PC-3 (cell line): ENCODE results near the gene TIMM17B. TPM values are rescaled to one million over a fixed set of nuclear protein-coding genes. Genes with fewer than 3 reads are reported as not detected.

Experiments used
- ATAC-seq: fragments of 200-7000 bp; cut with Tn5 transposase; 2 replicates; pipeline ENCODE4 v1.9.1; 2020; ENCODE audit warnings: mild to moderate bottlenecking, moderate library complexity
- Bru-seq: library from RNA; stranded (reverse); fragments of 400-500 nt; gene quantifications from one replicate; lab custom pipeline; 2021; lab: Mats Ljungman, UMichigan
- BruChase-seq, 2 experiments: library from RNA; stranded (reverse); fragments of 400-500 nt; gene quantifications; one replicate each; lab custom pipeline; 2021; lab: Mats Ljungman, UMichigan
- BruUV-seq: library from RNA; stranded (reverse); fragments of 400-500 nt; replicated peaks from 2 replicates; lab custom pipeline; 2021; lab: Mats Ljungman, UMichigan
- CTCF ChIA-PET: fragments of 300-600 bp; sonication (Branson Sonifier 250); formaldehyde crosslinking; loops from one replicate; lab custom pipeline; 2022; ENCODE audit warnings: antibody characterized with exemption; lab: Charles Lee
- POLR2A ChIA-PET: fragments of 300-600 bp; sonication (Branson Sonifier 250); formaldehyde crosslinking; loops from one replicate; lab custom pipeline; 2022; ENCODE audit warnings: antibody characterized with exemption; ENCODE audit not compliant: unreplicated experiment; lab: Charles Lee
- DNase-seq: peaks from one replicate; pipeline ENCODE4 v3.0.0-alpha.2; 2015
- H2AFZ ChIP-seq: fragments of 300-600 bp; sonication (generic); 2 replicates; pipeline ENCODE4 v1.6.0; 2016; ENCODE audit warnings: antibody characterized with exemption, low read length
- H3F3A ChIP-seq: fragments of 300-600 bp; sonication (generic); one replicate; pipeline ENCODE4 v1.6.0; 2017; ENCODE audit warnings: antibody characterized with exemption, low read length, control low read depth, mild to moderate bottlenecking; ENCODE audit not compliant: unreplicated experiment
- H3K27ac ChIP-seq: fragments of 300-600 bp; sonication (generic); 2 replicates; pipeline ENCODE4 v1.5.1; 2016; ENCODE audit warnings: mild to moderate bottlenecking, low read length
- H3K27me3 ChIP-seq: fragments of 300-600 bp; sonication (generic); 2 replicates; pipeline ENCODE4 v1.6.1; 2016; ENCODE audit warnings: low read length, mixed read lengths
- H3K36me3 ChIP-seq: fragments of 300-600 bp; sonication (generic); 2 replicates; pipeline ENCODE4 v1.6.1; 2016; ENCODE audit warnings: low read depth, mixed run types, low read length, mixed read lengths
- H3K4me1 ChIP-seq: fragments of 300-600 bp; sonication (generic); 2 replicates; pipeline ENCODE4 v1.5.1; 2016; ENCODE audit warnings: low read length; ENCODE audit not compliant: insufficient read depth
- H3K4me2 ChIP-seq: fragments of 300-600 bp; sonication (generic); 2 replicates; pipeline ENCODE4 v1.6.0; 2016; ENCODE audit warnings: low read length
- H3K4me3 ChIP-seq: fragments of 300-600 bp; sonication (generic); 2 replicates; pipeline ENCODE4 v1.5.1; 2016; ENCODE audit warnings: mild to moderate bottlenecking, low read length, mixed read lengths
- H3K79me2 ChIP-seq: fragments of 300-600 bp; sonication (generic); 2 replicates; pipeline ENCODE4 v1.6.1; 2017; ENCODE audit warnings: low read length, mixed read lengths
- H3K9ac ChIP-seq: fragments of 300-600 bp; sonication (generic); 2 replicates; pipeline ENCODE4 v1.6.0; 2016; ENCODE audit warnings: mild to moderate bottlenecking, low read length
- H3K9me2 ChIP-seq: fragments of 300-600 bp; sonication (generic); replicated peaks from 2 replicates; pipeline ENCODE4 v1.6.1; 2016; ENCODE audit warnings: mixed run types, low read length, mixed read lengths
- H3K9me3 ChIP-seq: fragments of 300-600 bp; sonication (generic); 2 replicates; pipeline ENCODE4 v1.6.1; 2016; ENCODE audit warnings: low read length, mixed read lengths
- H4K20me1 ChIP-seq: fragments of 300-600 bp; sonication (generic); 2 replicates; pipeline ENCODE4 v1.6.1; 2016; ENCODE audit warnings: low read length, mixed read lengths
- EZH2 ChIP-seq: fragments of 300-600 bp; sonication (generic); IDR thresholded peaks from one replicate; pipeline ENCODE4 v1.6.1; 2017; ENCODE audit warnings: antibody characterized with exemption, mild to moderate bottlenecking, low read length; ENCODE audit not compliant: unreplicated experiment
- EZH2phosphoT487 ChIP-seq: fragments of 300-600 bp; sonication (generic); IDR thresholded peaks from 2 replicates; pipeline ENCODE4 v1.6.1; 2018; ENCODE audit warnings: mild to moderate bottlenecking, antibody characterized with exemption, low read length, borderline replicate concordance
- intact Hi-C: fragments of 100-400 bp; cut with micrococcal nuclease; formaldehyde crosslinking; loops from 2 replicates; pipeline ENCODE4 v1.9.0; 2023
- long read RNA-seq: library from polyadenylated mRNA; unstranded; transcript quantifications from one replicate; pipeline ENCODE4 v2.0.0, GENCODE V29; 2021; ENCODE audit not compliant: unreplicated experiment
- total RNA-seq: library from RNA; depleted of rRNA; stranded (reverse); fragments of >200 nt; gene quantifications from 2 replicates; pipeline ENCODE4 v1.2.3, GENCODE V29; 2014; rRNA removed
- TF ChIP-seq, protein P1 (sequence below): fragments of 300-600 bp; sonication (generic); conservative IDR thresholded peaks from 2 replicates; pipeline ENCODE4 v1.5.1; 2017; ENCODE audit warnings: antibody characterized with exemption, low read depth, mild to moderate bottlenecking, low read length

The TIMM17B gene
- total RNA-seq = 101 and 119 TPM in 2 replicates
- Bru-seq, nascent RNA = percentile 84 among the genes with signal in this experiment
- BruChase-seq, experiment 1, labeled RNA remaining after a 6-hour chase = percentile 85 among the genes with signal in this experiment
- percentile 82 among the genes with signal in this experiment for BruChase-seq, experiment 2, labeled RNA remaining after a 2-hour chase
- long read RNA-seq, transcript TIMM17B-204 (7 exons, 964 nt) = major isoform, 8 of 73 reads
- long read RNA-seq, partial matches to known transcripts = 61 of 73 reads
- long read RNA-seq, other reads (novel, unspliced or antisense) = 4 of 73 reads

DNA sequence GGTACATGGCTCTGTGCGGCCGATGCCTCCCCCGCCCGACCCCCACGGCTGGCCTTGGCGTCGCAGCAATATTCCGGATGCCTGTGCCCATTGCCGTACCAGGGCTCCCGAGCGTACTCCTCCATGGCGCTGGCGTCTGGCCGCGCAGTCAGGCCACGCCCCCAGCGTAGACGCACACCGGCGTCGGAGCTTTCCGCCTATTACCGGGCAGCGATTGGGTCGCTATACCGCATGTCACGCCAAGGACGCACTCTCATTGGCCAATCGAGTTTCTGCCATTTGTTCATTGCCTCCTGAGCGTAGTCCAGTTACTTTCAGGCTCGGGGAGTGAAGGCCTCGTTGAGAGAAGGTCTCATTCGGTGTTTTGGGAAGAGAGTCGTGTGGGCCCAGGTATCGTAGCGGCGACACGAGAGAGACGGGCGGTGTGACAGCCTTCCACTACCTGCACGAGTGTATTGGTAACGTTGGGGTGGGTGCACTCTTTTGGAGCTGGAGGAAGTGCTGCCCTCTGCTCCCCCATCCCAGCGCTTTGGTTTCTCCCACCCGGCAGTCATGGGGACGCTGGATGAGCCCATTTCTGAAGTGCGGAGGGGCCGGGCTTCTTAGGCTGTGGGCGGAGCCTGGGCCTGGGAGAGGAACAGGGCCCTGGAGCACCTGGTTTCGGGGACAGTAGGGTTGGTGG lies at the start of gene TIMM17B, which contains the start of gene PQBP1:
Gene TIMM17B, minus strand, starts transcription at position 144 of the 682 bp plus-strand sequence. Its CDS starts 19 bp downstream, at position 125.
Gene PQBP1, plus strand, starts transcription at position 306 of the 682 bp plus-strand sequence. CDS start 580 bp downstream, outside the sequence.
- ChIA-PET POLR2A (interaction anchor here (0.7 to 1.4 kb wide), 3 partner anchors 14 to 323 kb away, joined by 3 to 9 read pairs (median 8); partner anchors contain the start of genes HDAC6, RBM3 and SLC35A2), CTCF (interaction anchor here (0.9 kb wide), 1 partner anchor 30 kb away, joined by 3 read pairs; no protein-coding TSS in a partner anchor)
- peak; percentile 97 for DNase-seq
- peak; percentile 93 for ATAC-seq
- Histone ChIP-seq H3K27me3 (no peaks in the 10 kb centered on the region), H3K27ac (peak within 1 kb of the TSS; percentile 91), H3K9me3 (no peaks in the 10 kb centered on the region), H3K79me2 (peaks cover 60% of the 10 kb centered on the region), H2AFZ (peak within 1 kb of the TSS; percentile 91), H3K4me2 (peak within 1 kb of the TSS; percentile 93), H4K20me1 (no peaks in the 10 kb centered on the region), H3K4me1 (peaks cover 17% of the 10 kb centered on the region), H3K4me3 (peak within 1 kb of the TSS; percentile 92), H3F3A (no peaks in the 10 kb centered on the region), H3K9ac (peak within 1 kb of the TSS; percentile 98), H3K36me3 (peaks cover 6% of the 10 kb centered on the region), H3K9me2 (no peaks in the 10 kb centered on the region)
- intact Hi-C loops = loop anchor here (2.0 to 5.0 kb wide), 2 partner anchors 13 to 145 kb away; partner anchors contain the start of genes SLC35A2 and TFE3
- TF ChIP-seq EZH2phosphoT487 (no peak), EZH2 (no peak)
- TF ChIP-seq, protein P1, sequence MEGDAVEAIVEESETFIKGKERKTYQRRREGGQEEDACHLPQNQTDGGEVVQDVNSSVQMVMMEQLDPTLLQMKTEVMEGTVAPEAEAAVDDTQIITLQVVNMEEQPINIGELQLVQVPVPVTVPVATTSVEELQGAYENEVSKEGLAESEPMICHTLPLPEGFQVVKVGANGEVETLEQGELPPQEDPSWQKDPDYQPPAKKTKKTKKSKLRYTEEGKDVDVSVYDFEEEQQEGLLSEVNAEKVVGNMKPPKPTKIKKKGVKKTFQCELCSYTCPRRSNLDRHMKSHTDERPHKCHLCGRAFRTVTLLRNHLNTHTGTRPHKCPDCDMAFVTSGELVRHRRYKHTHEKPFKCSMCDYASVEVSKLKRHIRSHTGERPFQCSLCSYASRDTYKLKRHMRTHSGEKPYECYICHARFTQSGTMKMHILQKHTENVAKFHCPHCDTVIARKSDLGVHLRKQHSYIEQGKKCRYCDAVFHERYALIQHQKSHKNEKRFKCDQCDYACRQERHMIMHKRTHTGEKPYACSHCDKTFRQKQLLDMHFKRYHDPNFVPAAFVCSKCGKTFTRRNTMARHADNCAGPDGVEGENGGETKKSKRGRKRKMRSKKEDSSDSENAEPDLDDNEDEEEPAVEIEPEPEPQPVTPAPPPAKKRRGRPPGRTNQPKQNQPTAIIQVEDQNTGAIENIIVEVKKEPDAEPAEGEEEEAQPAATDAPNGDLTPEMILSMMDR = no peak
- no TSS peak for BruUV-seq

DNA sequence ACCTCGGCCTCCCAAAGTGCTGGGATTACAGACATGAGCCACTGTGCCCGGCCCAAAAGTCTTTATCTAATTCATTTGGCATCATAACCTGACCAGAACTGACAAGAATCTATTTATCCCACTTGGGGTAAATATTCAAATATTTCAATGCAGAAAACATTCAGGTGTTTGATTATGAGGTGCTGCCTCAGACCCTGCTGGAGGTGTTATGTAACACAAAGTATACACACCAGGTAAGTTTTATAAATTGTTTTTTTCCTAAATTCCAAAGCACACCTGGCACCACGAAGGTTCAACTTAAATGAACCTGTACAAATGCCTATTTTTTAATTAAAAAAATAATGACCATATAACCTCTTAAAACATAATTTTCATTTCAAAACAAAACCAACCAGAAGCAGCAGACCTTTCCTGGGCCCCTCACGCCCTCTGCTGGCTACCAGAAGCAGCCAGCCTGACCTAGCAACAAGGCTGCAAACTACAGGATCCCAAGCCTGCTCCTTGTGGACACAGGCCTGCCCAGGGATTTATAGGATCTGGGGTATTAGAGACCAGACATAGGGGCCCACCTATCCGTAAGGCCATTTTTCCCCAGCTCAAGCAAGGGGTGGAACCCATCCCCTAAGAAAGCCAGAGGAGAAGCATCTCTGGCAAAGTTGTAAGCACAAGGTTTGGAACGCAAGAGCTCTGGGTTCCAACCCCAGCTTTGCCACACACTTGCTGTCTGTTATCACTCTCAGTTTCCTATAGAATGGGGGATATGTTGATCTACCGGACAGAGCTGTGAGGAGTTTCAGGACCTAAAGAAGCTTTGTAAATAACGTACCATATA lies 48.2 kb upstream of the TIMM17B start:
- Histone ChIP-seq H3F3A (no peaks in the 10 kb centered on the region), H3K4me3 (no peak overlapping the region), H2AFZ (no peak overlapping the region), H3K27ac (no peak overlapping the region), H4K20me1 (no peaks in the 10 kb centered on the region), H3K4me1 (no peaks in the 10 kb centered on the region), H3K36me3 (no peaks in the 10 kb centered on the region; the same call in 1 of the 2 replicates), H3K9ac (no peak overlapping the region), H3K9me3 (no peaks in the 10 kb centered on the region), H3K4me2 (no peak overlapping the region), H3K79me2 (peaks cover 17% of the 10 kb centered on the region), H3K27me3 (no peaks in the 10 kb centered on the region), H3K9me2 (no peaks in the 10 kb centered on the region)
- intact Hi-C loops = loop anchor here (5.0 kb wide), 1 partner anchor 298 kb away; no protein-coding TSS in a partner anchor
- ChIA-PET POLR2A (no interaction called here), CTCF (no interaction called here)
- ATAC-seq = peak; percentile 94
- BruUV-seq = no TSS peak
- DNase-seq = peak; percentile 53
- no peak for TF ChIP-seq EZH2phosphoT487
- TF ChIP-seq EZH2 = no peak
- TF ChIP-seq, protein P1 = peak; percentile 84
